Right ventricle myocardium inferior (tissue), 1 donor: ENCODE measurements around the gene POLR3GL. TPM values are rescaled to one million over a fixed set of nuclear protein-coding genes. Genes with fewer than 3 reads are reported as not detected.

Source experiments
- ATAC-seq: fragments of 200-7000 bp; cut with Tn5 transposase; one replicate; pipeline ENCODE4 v1.9.1; 2020; ENCODE audit warnings: mild to moderate bottlenecking, moderate library complexity
- DNase-seq: peaks from one replicate; pipeline ENCODE4 v3.0.0; 2021; ENCODE audit errors: missing footprints
- intact Hi-C: fragments of 100-400 bp; cut with DNase I; formaldehyde crosslinking; loops from one replicate; pipeline ENCODE4 v1.11.0; 2022
- total RNA-seq: library from RNA; stranded (reverse); fragmentation: NEBNext Ultra II Directional; extraction: Animal tissue kit (Norgen Biotek cat#: 25700); gene quantifications from one replicate; pipeline ENCODE4 v1.2.1, GENCODE V29; 2021
- donor health status: DM: no; HTN: yes; CAD: no; lungs with severe emphysema.

The POLR3GL gene
- total RNA-seq, 1 donor from 2014 or later, result 49.1 TPM

DNA sequence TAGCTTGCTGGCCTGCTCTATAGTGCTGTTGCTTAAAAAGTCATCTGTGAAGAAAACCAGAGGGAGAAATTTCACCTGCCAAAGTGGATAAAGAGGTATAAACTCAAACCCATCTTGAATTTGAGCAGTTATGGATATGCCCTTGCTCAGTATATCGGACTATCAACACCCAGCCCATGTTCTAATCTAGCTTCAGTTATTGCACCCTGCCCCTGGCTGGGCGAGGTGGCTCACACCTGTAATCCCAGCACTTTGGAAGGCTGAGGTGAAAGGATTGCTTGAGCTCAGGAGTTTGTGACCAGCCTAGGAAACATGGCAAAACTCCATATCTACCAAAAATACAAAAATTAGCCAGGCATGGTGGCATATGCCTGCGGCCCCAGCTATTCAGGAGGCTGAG is 20.0 kb upstream of the POLR3GL start:
- intact Hi-C loops, result no loop called here
- no peak for ATAC-seq
- no peak for DNase-seq

DNA sequence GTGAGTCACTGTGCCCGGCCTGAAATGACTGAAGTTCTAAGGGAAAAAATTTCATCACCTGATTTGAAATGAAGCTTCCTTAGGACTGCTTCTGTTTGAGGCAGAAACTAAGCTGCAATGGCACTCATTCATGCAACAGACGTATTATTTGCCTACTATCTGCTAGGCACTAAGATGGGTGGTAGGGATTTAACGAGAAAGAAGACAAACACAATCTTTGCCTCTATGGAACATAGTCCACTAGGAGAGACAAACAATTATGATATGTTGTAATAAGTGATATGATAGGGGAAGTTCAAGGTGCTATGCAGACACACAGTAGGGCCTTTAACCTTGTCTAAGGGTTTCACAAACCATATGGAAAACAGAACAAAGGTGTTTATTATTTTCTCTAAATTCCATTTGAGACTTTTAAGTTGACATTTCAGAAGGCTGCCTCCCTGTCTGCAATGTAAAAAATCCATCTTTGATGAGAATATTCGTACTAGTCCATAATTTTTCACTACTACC is 18.0 kb upstream of the POLR3GL start:
- intact Hi-C loops, result no loop called here
- no peak for DNase-seq
- ATAC-seq, result no peak

GRCh38 chr1:145947551-145947950 is 16.9 kb upstream of the POLR3GL start:
- ATAC-seq, result no peak
- DNase-seq, result no peak
- intact Hi-C loops, result no loop called here

- intact Hi-C loops, result loop anchor here (2.0 kb wide), 1 partner anchor 14 kb away; no protein-coding TSS in a partner anchor
- DNase-seq, result no peak
- peak; percentile 59 for ATAC-seq
Measured at GRCh38 chr1:145949219-145949618, 15.3 kb upstream of the POLR3GL start.

DNA sequence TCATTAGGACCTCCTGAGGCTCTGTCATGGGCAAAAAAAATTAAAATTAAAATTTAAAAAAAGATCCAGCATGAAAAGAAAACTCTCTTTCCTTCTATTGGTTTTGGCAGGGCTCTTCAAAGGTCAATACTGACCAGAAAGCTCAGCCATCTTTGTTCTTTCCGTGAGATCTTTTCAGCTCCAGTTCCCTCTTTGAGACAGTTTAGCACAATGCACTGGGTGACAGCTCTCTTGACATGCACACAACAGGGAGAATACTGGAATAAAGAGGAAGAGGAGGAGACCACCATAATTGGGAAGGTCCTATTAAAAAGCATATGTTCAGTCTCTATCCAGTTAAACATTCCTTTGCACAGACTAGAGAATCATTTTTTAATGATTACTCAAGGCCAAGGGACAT is 13.0 kb upstream of the POLR3GL start:
- DNase-seq (no peak), ATAC-seq (no peak)
- intact Hi-C loops, result no loop called here

DNA sequence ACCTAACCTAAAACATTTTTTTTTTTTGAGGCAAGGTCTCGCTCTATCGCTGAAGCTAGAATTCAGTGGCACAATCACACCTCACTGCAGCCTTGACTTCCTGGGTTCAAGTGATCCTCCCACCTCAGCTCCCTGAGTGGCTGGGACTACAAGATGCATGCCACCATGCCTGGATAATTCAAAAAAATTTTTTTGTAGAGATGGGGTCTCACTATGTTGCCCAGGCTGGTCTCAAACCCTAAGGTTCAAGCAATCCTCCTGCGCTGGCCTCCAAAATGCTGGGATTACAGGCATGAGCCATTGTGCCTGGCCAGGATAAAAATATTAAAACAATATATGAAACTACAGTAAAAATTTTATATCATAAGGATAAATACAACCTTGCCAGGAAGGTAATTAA is 11.6 kb upstream of the POLR3GL start:
- ATAC-seq, result no peak
- intact Hi-C loops, result no loop called here
- DNase-seq, result no peak

DNA sequence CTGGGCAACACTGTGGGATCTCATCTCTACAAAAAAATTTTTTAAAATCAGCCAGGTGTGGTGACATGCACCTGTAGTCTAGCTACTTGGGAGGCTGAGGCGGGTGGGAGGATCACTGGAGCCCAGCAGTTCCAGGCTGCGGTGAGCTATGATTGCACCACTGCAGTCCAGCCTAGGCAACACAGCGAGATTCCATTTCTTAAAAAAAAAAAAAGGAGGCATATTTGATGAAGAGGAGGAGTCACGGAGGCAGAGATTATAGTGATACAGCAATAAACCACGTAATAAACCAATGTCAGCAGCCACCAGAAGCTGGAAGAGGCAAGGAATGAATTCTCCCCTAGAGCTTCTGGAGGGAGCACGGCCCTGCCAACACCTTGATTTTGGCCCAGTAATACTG is 10.6 kb upstream of the POLR3GL start:
- ATAC-seq (no peak), DNase-seq (no peak)
- intact Hi-C loops, result no loop called here

DNA sequence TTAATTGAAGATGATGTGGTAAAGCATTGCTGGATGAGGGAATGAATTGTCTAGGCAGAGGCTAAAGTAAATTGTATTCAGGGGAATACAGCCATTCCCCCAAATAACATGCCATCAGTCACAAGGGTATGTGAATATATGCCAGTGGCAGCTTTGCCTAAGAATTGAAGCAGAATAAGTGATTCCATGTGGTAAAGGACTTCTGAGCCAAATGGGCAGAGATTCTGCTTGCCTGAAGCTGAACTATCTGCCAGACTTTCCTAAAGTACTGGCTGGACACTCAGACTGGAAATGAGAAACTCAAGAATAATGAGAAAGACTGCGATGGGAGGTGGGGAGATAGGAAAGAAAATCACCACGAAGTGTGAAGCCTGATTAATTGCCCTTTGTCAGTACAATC is 9.1 kb upstream of the POLR3GL start:
- intact Hi-C loops, result loop anchor here (5.0 kb wide), 1 partner anchor 38 kb away; the partner anchor contains the start of gene PEX11B

GRCh38 chr1:145956361-145956760 is 8.1 kb upstream of the POLR3GL start:
- no peak for DNase-seq
- ATAC-seq, result no peak
- intact Hi-C loops, result loop anchor here (5.0 kb wide), 1 partner anchor 39 kb away; the partner anchor contains the start of gene PEX11B

More for the DNA sequence above, 9.1 kb upstream of the POLR3GL start:
- no peak for ATAC-seq
- DNase-seq, result no peak

- DNase-seq (no peak), ATAC-seq (no peak)
- intact Hi-C loops, result loop anchor here (5.0 kb wide), 1 partner anchor 40 kb away; the partner anchor contains the start of gene PEX11B
Measured at GRCh38 chr1:145956781-145957442, 7.6 kb upstream of the POLR3GL start.

GRCh38 chr1:145957443-145958319 is 6.8 kb upstream of the POLR3GL start, which contains the start of gene LIX1L:
TSS of gene LIX1L (minus strand) at chr1:145958017. CDS start at chr1:145957927, 90 bp downstream.
- peak; percentile 89 for ATAC-seq
- peak; percentile 97 for DNase-seq
- intact Hi-C loops, result loop anchor here (1.0 to 5.0 kb wide), 2 partner anchors 30 to 40 kb away; partner anchors contain the start of genes PEX11B and RBM8A

DNA sequence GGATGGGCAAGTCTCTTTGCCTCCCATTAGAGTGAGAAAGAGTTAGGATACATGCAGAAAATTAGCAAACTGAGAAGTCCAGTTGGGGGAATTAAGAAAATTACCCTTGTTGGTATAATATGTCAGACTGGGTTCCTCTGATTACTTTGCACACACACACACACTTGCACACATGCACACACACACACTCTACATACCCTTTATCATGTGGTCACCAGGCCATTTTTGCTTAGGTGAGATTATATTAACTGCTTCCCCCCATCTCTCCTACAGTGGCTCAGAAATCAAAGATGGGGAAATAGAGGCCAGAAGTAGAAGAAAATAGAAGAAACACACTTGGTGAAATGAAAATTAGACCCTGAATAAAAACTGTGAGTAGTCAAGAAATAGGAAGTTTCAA is 5.8 kb upstream of the POLR3GL start:
- no peak for DNase-seq
- intact Hi-C loops, result loop anchor here (1.0 to 5.0 kb wide), 2 partner anchors 31 to 41 kb away; partner anchors contain the start of genes PEX11B and RBM8A
- ATAC-seq, result no peak

DNA sequence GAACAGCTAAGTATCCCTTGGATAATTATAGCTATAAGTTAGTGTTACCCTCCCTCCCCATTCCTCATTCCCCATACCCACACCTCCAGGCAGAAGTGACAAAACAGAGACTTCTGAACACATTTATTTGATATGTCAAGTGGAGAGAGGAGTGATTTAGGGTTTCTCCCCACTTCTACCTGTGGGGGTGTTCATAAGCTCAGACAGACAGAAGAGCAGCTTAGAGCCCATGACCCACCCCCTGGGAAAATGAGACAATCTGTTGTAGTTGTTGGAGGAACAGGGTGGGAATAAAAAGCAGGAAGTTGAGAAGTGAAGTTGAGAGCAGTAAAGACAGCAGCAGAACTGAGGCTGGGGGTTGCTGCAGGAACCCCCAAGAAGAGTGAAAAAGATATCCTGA is 5.2 kb upstream of the POLR3GL start:
- no peak for ATAC-seq
- intact Hi-C loops, result loop anchor here (5.0 kb wide), 1 partner anchor 42 kb away; the partner anchor contains the start of gene PEX11B
- DNase-seq, result no peak

- intact Hi-C loops, result loop anchor here (5.0 kb wide), 3 partner anchors 43 to 113 kb away; partner anchors contain the start of genes NUDT17 and PEX11B
- ATAC-seq (no peak), DNase-seq (no peak)
Measured at GRCh38 chr1:145959957-145960467, 4.5 kb upstream of the POLR3GL start.

GRCh38 chr1:145960468-145961108 is 3.9 kb upstream of the POLR3GL start:
- intact Hi-C loops, result loop anchor here (5.0 kb wide), 2 partner anchors 47 to 113 kb away; partner anchors contain the start of gene NUDT17
- ATAC-seq (peak; percentile 52), DNase-seq (peak; percentile 91)

- DNase-seq, result no peak
- ATAC-seq, result no peak
- intact Hi-C loops, result loop anchor here (5.0 kb wide), 2 partner anchors 46 to 114 kb away; partner anchors contain the start of gene NUDT17
Measured at GRCh38 chr1:145961109-145961424, 3.4 kb upstream of the POLR3GL start.

- DNase-seq, result peak; percentile 85
- intact Hi-C loops, result loop anchor here (5.0 kb wide), 2 partner anchors 46 to 114 kb away; partner anchors contain the start of gene NUDT17
- no peak for ATAC-seq
Measured at GRCh38 chr1:145961425-145962156, 2.9 kb upstream of the POLR3GL start.
